Heart right ventricle (tissue), 16 donors: ENCODE measurements around the gene CHMP4A. TPM values are rescaled to one million over a fixed set of nuclear protein-coding genes. Genes with fewer than 3 reads are reported as not detected.
A peak's percentile ranks its signal among the peaks of the same experiment; 100 is the strongest.

ENCODE experiments used
- ATAC-seq, 8 donors: fragments of 200-7000 bp; cut with Tn5 transposase; one replicate each; pipeline ENCODE4 v1.9.1; 2020; ENCODE audit warnings: mild to moderate bottlenecking in 8 of 8, moderate library complexity in 8 of 8, moderate number of reproducible peaks in 1 of 8
- DNase-seq, 2 donors: peaks; one replicate each; pipeline ENCODE4 v3.0.0-alpha.2; 2020
- H3K27ac ChIP-seq, 10 donors: fragments of 200-600 bp; sonication (generic) in 2 of 10; one replicate each; pipeline versions ENCODE4 v1.5.0 to v1.8.0; 2020 to 2022; ENCODE audit warnings: mild to moderate bottlenecking in 3 of 10
- H3K27me3 ChIP-seq, 7 donors: fragments of 200-600 bp; one replicate each; pipeline ENCODE4 v1.8.0; 2021 to 2022; ENCODE audit warnings: mild to moderate bottlenecking in 2 of 7
- H3K36me3 ChIP-seq, 9 donors: fragments of 200-600 bp; sonication (generic) in 1 of 9; one replicate each; pipeline versions ENCODE4 v1.5.0 to v1.8.0; 2020 to 2022; ENCODE audit warnings: mild to moderate bottlenecking in 2 of 9
- H3K4me1 ChIP-seq, 9 donors: fragments of 200-600 bp; sonication (generic) in 1 of 9; one replicate each; pipeline versions ENCODE4 v1.5.0 to v1.8.0; 2020 to 2022; ENCODE audit warnings: mild to moderate bottlenecking in 4 of 9
- H3K4me3 ChIP-seq, 10 donors: fragments of 200-600 bp; sonication (generic) in 2 of 10; one replicate each; pipeline versions ENCODE4 v1.5.0 to v1.8.0; 2020 to 2022; ENCODE audit warnings: mild to moderate bottlenecking in 7 of 10, moderate library complexity in 2 of 10
- H3K9me3 ChIP-seq, 11 donors: fragments of 200-600 bp in 10 of 11; sonication (generic) in 2 of 11; one replicate each; pipeline versions ENCODE4 v1.5.0 to v1.8.0; 2013 to 2022; ENCODE audit warnings: mild to moderate bottlenecking in 2 of 11, control low read depth in 1 of 11, moderate library complexity in 1 of 11
- CTCF ChIP-seq, 9 donors: fragments of 200-600 bp; sonication (generic) in 2 of 9; IDR thresholded peaks; one replicate each; pipeline versions ENCODE4 v1.5.0 to v1.8.0; 2021 to 2022; ENCODE audit warnings: antibody characterized with exemption in 9 of 9, mild to moderate bottlenecking in 5 of 9, moderate library complexity in 1 of 9
- WGBS, 2 donors: extraction: QIAGEN DNeasy Blood & Tissue Kit; methylation state at CpG; one replicate each; pipeline ENCODE4 v1.1.7; 2013; ENCODE audit warnings: inconsistent platforms in 1 of 2; 5-methylcytosine and 5-hydroxymethylcytosine counted together
- intact Hi-C, 10 donors: fragments of 100-400 bp; cut with DNase I; formaldehyde crosslinking; loops; one replicate each; pipeline versions ENCODE4 v1.11.1 to v1.14.2; 2022
- polyA plus RNA-seq, 2 donors: library from polyadenylated mRNA; stranded (reverse); fragments of 200-250 nt; gene quantifications; one replicate each; pipeline ENCODE4 v1.2.3, GENCODE V29; 2013
- total RNA-seq, 10 donors: library from RNA; stranded (reverse); fragmentation: NEBNext Ultra II Directional in 3 of 10; extraction: Animal tissue kit (Norgen Biotek cat#: 25700) in 3 of 10; gene quantifications; one replicate each; pipeline versions ENCODE4 v1.2.1 to v1.2.4, GENCODE V29; 2021 to 2023
- donor health status: Arrhythmogenic right ventricular cardiomyopathy.
- donor health status: ischemic (EF 13 %, LVEDD 7.1; RV severe dilation, severe dysfunction).
- donor health status: healthy with polysubstance abuse.
- donor health status: DM: no; HTN: yes; CAD: no.
- donor health status: DM: no; HTN: no; CAD: no.
- donor health status: ischemic (EF 25% LVEDD 6.9; RV normal size, moderate dysfunction).
- donor health status: ischemic (EF 25% LVEDD 5.7; RV mildly dilated, moderate dysfunction).
- donor health status: healthy.
- donor health status: DM: yes; HTN: yes; CAD: no.
- donor health status: Ischemic cardiomyopathy.
- donor health status: ischemic (EF 35%, LVEDD 5.7; RV mildly dilated, moderate dysfunction).
- donor health status: nonischemic (EF 11% LVEDD 7.7; RV severe dilation, severe dysfunction).
- donor health status: DM: yes; HTN: yes; CAD: no.
- donor health status: PGD.
- donor health status: ischemic (EF 29% LVEDD 5.4; RV normal size, mild dysfunction).
- donor health status: nonischemic (EF 23%, LVEDD 6.1; RV moderate dilation, normal function).

The CHMP4A gene
- total and polyA plus RNA-seq, 12 donors = 23.4 to 80.8 (median 30.3) TPM

GRCh38 chr14:24190416-24190815 lies 22.9 kb downstream of the CHMP4A start:
- H3K27me3 ChIP-seq = no peaks in the 10 kb centered on the region
- intact Hi-C loops = no loop called here
- no peak overlapping the region for H3K27ac ChIP-seq
- no peaks in the 10 kb centered on the region for H3K9me3 ChIP-seq
- H3K4me1 ChIP-seq = peaks cover 4 to 37% (median 31%) of the 10 kb centered on the region in 9 donors
- H3K36me3 ChIP-seq = peaks cover 0 to 61% (median 15%) of the 10 kb centered on the region in 9 donors
- no peak overlapping the region for H3K4me3 ChIP-seq
- WGBS, 2 donors = 89 to 92% methylated on average over 10 of the region's 10 CpGs
- DNase-seq = no peak
- no peak for TF ChIP-seq CTCF (IDR thresholded peaks at IDR 0.05)
- no peak for ATAC-seq

- peaks cover 0 to 70% (median 19%) of the 10 kb centered on the region in 9 donors for H3K36me3 ChIP-seq
Observed at GRCh38 chr14:24189460-24189859, 23.8 kb downstream of the CHMP4A start.

GRCh38 chr14:24189059-24189375 lies 24.3 kb downstream of the CHMP4A start:
- 4 to 6% methylated on average over 3 of the region's 3 CpGs for WGBS, 2 donors
- H3K36me3 ChIP-seq = peaks cover 0 to 73% (median 24%) of the 10 kb centered on the region in 9 donors
- peak overlapping the region in 8 of 10 donors; percentile 65 to 94 (median 68) for H3K4me3 ChIP-seq
- no peak for ATAC-seq
- no peak for TF ChIP-seq CTCF (IDR thresholded peaks at IDR 0.05)
- no peaks in the 10 kb centered on the region for H3K9me3 ChIP-seq
- H3K27me3 ChIP-seq = no peaks in the 10 kb centered on the region
- H3K27ac ChIP-seq = peak overlapping the region in 9 of 10 donors; percentile 11 to 83 (median 67)
- no peak for DNase-seq
- intact Hi-C loops = loop anchor here in 1 of 10 donors (2.0 kb wide), 1 partner anchor 44 kb away; the partner anchor contains the start of genes GMPR2 and NEDD8
- H3K4me1 ChIP-seq = peaks cover 4 to 27% (median 20%) of the 10 kb centered on the region in 9 donors

More at GRCh38 chr14:24189460-24189859, 23.8 kb downstream of the CHMP4A start:
- no peak overlapping the region for H3K4me3 ChIP-seq
- intact Hi-C loops = loop anchor here in 1 of 10 donors (2.0 kb wide), 1 partner anchor 43 kb away; the partner anchor contains the start of genes GMPR2 and NEDD8
- no peak for TF ChIP-seq CTCF (IDR thresholded peaks at IDR 0.05)
- ATAC-seq (no peak), DNase-seq (no peak)
- peaks cover 4 to 31% (median 24%) of the 10 kb centered on the region in 9 donors for H3K4me1 ChIP-seq
- WGBS, 2 donors = 92 to 94% methylated on average over 9 of the region's 9 CpGs
- peak overlapping the region in 5 of 10 donors; percentile 57 to 83 (median 74) for H3K27ac ChIP-seq
- no peaks in the 10 kb centered on the region for H3K9me3 ChIP-seq
- no peaks in the 10 kb centered on the region for H3K27me3 ChIP-seq

GRCh38 chr14:24188251-24189058 lies 24.8 kb downstream of the CHMP4A start, which contains the start of gene IPO4:
TSS of gene IPO4 (minus strand) at chr14:24188816. CDS start at chr14:24188787, 29 bp downstream.
- Histone ChIP-seq H3K27me3 (no peaks in the 10 kb centered on the region), H3K4me1 (peaks cover 4 to 24% (median 19%) of the 10 kb centered on the region in 9 donors), H3K9me3 (no peaks in the 10 kb centered on the region), H3K4me3 (peak within 1 kb of the TSS; percentile 58 to 94 (median 68)), H3K36me3 (peaks cover 0 to 76% (median 27%) of the 10 kb centered on the region in 9 donors), H3K27ac (peak within 1 kb of the TSS; percentile 17 to 83 (median 68))
- intact Hi-C loops = loop anchor here in 1 of 10 donors (2.0 kb wide), 1 partner anchor 44 kb away; the partner anchor contains the start of genes GMPR2 and NEDD8
- ATAC-seq (peak; percentile 89 to 98 (median 95)), DNase-seq (peak; percentile 92 to 97)
- 0 to 1% methylated on average over 63 to 65 of the region's 65 CpGs for WGBS, 2 donors
- TF ChIP-seq CTCF (IDR thresholded peaks at IDR 0.05) = no peak
